Bronchial epithelial cell (primary cell): ENCODE results near the gene MIOX. TPM values are rescaled to one million over a fixed set of nuclear protein-coding genes. Genes with fewer than 3 reads are reported as not detected.
A peak's percentile ranks its signal among the peaks of the same experiment; 100 is the strongest.

Source experiments
- DNase-seq: peaks from one replicate; pipeline ENCODE4 v3.0.0-alpha.2; 2010; ENCODE audit warnings: low read depth
- FAIRE-seq: peaks from 2 replicates; lab custom pipeline; 2011; peaks lifted over from hg19 to GRCh38; lab: Jason Lieb, UNC
- H3K27me3 ChIP-seq: 2 replicates; pipeline ENCODE4 v1.5.1; 2011; ENCODE audit warnings: low read length; ENCODE audit not compliant: control insufficient read depth, insufficient read depth
- H3K36me3 ChIP-seq: 2 replicates; pipeline ENCODE4 v1.5.1; 2011; ENCODE audit warnings: low read length; ENCODE audit not compliant: control insufficient read depth, insufficient read depth
- H3K4me3 ChIP-seq: 2 replicates; pipeline ENCODE4 v1.5.1; 2011; ENCODE audit warnings: mild to moderate bottlenecking, low read depth, low read length, control low read depth
- total RNA-seq: library from RNA; depleted of rRNA; stranded (reverse); fragments of >200 nt; gene quantifications from 2 replicates; pipeline ENCODE4 v1.2.1, GENCODE V29; 2014
- TF ChIP-seq, protein P1 (sequence below): IDR thresholded peaks from 2 replicates; pipeline ENCODE4 v1.5.1; 2011; ENCODE audit warnings: mild to moderate bottlenecking, moderate library complexity, low read length, control low read depth, inconsistent platforms; ENCODE audit not compliant: insufficient read depth, severe bottlenecking

MIOX gene
- total RNA-seq, 1 donor from 2014 or later: not detected

DNA sequence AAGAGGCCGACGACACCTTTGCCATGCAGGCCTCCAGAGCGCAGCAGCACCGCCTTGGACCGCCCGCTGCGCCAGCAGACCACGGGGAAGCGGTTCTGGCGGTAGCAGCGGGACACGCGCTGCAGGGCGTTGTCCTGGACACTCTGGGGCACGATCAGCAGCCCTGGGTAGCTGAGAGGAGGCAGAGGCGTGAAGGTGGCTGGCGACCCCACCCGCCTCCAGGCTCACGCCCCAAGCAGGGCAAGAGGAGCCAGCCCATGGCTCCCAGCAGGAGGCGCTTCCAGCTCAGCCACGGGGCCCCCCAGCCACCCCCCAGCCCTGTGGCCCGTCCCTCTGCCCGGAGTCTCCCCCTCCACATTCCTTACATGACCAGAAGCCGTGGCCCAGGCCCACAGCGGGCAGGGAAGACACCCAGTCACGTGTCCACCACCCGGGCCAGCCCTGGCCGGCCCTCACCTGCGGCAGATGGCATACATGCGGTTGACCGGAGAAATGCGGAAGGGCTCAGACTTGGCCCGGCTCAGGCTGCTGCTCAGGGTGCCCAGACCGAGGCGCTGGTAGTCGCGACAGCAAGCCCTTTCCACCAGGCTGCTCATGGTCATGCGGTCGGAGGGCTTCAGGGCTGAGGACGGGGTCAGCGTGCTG lies 27.0 kb upstream of the MIOX start:
- H3K27me3 ChIP-seq: no peaks in the 10 kb centered on the region
- no peak for FAIRE-seq

DNA sequence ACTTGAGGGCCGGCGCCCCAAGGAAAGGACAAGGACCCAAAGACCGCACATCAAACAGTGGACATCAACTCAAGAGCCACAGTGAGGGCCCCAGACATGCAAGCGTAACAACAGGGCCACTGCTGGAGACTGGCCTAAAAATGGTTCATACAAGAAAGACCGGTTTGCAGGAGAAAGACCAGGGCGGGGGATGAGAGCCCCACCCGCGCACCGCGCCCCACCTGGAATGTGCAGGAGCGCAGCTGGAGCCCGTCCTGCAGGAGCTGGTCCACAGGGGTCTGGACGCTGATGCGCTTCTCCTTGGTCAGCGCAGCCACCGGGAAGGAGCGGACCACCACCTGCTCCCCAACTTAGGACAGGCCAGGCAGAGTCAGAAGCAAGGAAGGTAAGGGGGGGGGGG lies 25.7 kb upstream of the MIOX start:
- H3K36me3 ChIP-seq: peaks cover 55% of the 10 kb centered on the region
- no peaks in the 10 kb centered on the region for H3K27me3 ChIP-seq
- H3K4me3 ChIP-seq: no peak overlapping the region
- DNase-seq (peak; percentile 46), FAIRE-seq (peak; percentile 83)
- TF ChIP-seq, protein P1, sequence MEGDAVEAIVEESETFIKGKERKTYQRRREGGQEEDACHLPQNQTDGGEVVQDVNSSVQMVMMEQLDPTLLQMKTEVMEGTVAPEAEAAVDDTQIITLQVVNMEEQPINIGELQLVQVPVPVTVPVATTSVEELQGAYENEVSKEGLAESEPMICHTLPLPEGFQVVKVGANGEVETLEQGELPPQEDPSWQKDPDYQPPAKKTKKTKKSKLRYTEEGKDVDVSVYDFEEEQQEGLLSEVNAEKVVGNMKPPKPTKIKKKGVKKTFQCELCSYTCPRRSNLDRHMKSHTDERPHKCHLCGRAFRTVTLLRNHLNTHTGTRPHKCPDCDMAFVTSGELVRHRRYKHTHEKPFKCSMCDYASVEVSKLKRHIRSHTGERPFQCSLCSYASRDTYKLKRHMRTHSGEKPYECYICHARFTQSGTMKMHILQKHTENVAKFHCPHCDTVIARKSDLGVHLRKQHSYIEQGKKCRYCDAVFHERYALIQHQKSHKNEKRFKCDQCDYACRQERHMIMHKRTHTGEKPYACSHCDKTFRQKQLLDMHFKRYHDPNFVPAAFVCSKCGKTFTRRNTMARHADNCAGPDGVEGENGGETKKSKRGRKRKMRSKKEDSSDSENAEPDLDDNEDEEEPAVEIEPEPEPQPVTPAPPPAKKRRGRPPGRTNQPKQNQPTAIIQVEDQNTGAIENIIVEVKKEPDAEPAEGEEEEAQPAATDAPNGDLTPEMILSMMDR: no peak

More for the DNA sequence above, 27.0 kb upstream of the MIOX start:
- no peak for DNase-seq
- TF ChIP-seq, protein P1: no peak
- Histone ChIP-seq H3K36me3 (peaks cover 59% of the 10 kb centered on the region), H3K4me3 (no peak overlapping the region)

DNA sequence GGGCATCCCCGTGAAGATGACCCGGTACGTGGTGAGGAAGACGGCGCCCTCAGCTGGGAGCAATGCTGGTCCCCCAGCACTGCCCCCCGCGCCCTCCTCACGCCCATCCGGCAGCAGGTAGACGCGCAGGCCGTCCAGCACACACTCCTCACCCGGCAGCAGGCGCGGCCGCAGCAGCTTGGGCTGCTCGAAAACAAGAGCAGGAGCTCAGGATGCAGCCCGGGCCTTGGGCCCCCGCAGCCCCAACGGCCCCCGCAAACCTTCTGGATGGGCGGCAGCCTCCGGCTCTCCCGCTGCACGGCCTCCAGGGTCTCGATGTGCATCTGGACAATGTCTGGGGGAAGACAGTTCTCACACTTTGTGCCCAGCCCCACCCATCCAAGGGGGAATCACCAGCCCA lies 25.1 kb upstream of the MIOX start:
- FAIRE-seq (no peak), DNase-seq (no peak)
- no peaks in the 10 kb centered on the region for H3K27me3 ChIP-seq
- TF ChIP-seq, protein P1: no peak
- H3K36me3 ChIP-seq: peaks cover 54% of the 10 kb centered on the region
- no peak overlapping the region for H3K4me3 ChIP-seq

DNA sequence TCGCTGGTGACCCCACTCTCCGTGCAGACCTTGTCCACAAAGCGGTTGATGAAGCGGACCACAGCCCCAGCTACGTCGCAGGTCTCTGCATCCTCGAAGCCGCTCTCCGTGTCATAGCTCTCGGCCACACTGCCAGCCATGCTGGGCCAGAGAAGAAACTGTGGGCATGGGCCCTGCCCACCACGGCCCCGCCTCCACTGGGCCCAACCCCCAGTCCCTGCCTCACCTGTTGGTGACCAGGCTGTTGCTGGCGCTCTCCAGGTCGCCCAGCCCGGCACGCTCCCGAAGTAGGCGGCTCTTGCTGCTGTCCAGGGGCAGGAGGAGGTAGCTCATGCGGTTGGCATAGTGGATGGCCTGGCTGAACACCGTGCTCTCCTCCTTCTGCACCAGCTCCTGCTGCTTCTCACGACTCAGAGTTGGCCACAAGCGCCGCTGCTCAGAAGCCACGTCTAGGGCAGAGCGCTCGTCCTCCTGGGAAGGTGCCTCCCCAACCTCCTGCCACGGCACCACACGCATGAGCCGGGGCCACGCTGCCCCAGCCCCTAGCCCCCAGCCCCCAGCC lies 24.6 kb upstream of the MIOX start:
- peaks cover 55% of the 10 kb centered on the region for H3K36me3 ChIP-seq
- FAIRE-seq (no peak), DNase-seq (no peak)
- H3K4me3 ChIP-seq: no peak overlapping the region
- TF ChIP-seq, protein P1: no peak
- H3K27me3 ChIP-seq: no peaks in the 10 kb centered on the region

DNA sequence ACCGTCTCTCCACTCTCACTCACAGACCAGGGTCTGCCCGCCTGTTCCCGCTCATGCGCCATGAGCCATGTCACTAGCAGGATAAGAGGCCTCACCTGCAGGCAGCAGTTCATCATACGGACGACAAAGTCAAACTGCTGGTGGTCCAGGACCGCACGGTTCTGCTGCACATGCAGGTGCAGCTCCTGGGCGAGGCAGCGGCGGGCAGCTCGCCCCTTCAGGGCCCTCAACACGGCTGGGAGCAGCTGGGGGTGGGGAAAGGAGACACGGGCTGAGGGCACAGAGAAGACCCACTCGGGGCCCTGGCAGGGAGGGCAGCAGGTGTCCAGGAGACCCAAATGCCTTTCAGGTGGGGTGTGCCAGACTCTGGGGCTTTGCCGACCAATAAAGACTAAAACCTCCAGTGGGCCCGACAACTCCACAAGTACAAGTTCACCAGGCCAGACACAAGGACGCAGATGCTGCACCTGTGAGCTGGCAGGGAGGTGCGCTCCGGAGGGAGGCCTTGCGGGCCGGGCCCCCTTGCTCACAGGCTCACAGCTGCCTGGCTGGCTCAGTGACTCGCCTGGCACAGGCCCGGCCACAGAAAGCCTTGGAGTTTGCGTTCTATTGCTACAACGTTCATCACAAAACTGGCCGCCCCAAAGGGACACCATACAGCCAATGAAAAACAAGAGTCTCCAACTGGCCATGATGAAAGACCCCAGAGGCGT lies 23.3 kb upstream of the MIOX start:
- DNase-seq (no peak), FAIRE-seq (no peak)
- Histone ChIP-seq H3K36me3 (peaks cover 53% of the 10 kb centered on the region), H3K4me3 (no peak overlapping the region), H3K27me3 (no peaks in the 10 kb centered on the region)
- TF ChIP-seq, protein P1: no peak
